Endothelial cell of umbilical vein (primary cell): ENCODE measurements around the gene SLC23A2. TPM values are rescaled to one million over a fixed set of nuclear protein-coding genes. Genes with fewer than 3 reads are reported as not detected.
"Not testable (repeated sequence)": the region's sequence is repeated elsewhere in the genome, so short reads cannot be mapped to it uniquely, and the experiment has no call there.

Experiments used
- BruUV-seq: library from RNA; stranded (reverse); fragments of 400-500 nt; replicated peaks from 2 replicates; lab custom pipeline; 2021; lab: Mats Ljungman, UMichigan
- CTCF ChIA-PET: fragments of 300-600, 350-600 bp; sonication (Branson Sonifier 250); formaldehyde crosslinking; loops from one replicate; lab custom pipeline; 2021; ENCODE audit warnings: antibody characterized with exemption, inconsistent platforms; lab: Charles Lee
- POLR2A ChIA-PET: fragments of 300-600, 350-600 bp; sonication (Branson Sonifier 250); formaldehyde crosslinking; loops from one replicate; lab custom pipeline; 2021; ENCODE audit warnings: antibody characterized with exemption, inconsistent platforms; lab: Charles Lee
- DNase-seq: peaks from one replicate; pipeline ENCODE4 v3.0.0-alpha.2; 2011; ENCODE audit warnings: low read depth, low spot score
- FAIRE-seq: peaks from 2 replicates; lab custom pipeline; 2011; peaks lifted over from hg19 to GRCh38; lab: Jason Lieb, UNC
- H2AFZ ChIP-seq: 2 replicates; pipeline ENCODE4 v1.6.0; 2012; ENCODE audit warnings: low read depth, low read length, control low read depth, inconsistent platforms
- H3K27ac ChIP-seq: 2 replicates; pipeline ENCODE4 v1.5.1; 2011; ENCODE audit warnings: low read depth, mild to moderate bottlenecking, control low read depth, low read length, moderate library complexity; ENCODE audit not compliant: insufficient read depth
- H3K27me3 ChIP-seq, 2 experiments: 2 replicates each; pipeline versions ENCODE4 v1.6.0 to v1.6.1; 2011; ENCODE audit warnings: low read length in 2 of 2, mixed read lengths in 1 of 2; ENCODE audit not compliant: control insufficient read depth in 2 of 2, insufficient read depth in 2 of 2
- H3K36me3 ChIP-seq, 2 experiments: 2 replicates in 1 of 2; 3 replicates in 1 of 2; pipeline ENCODE4 v1.5.1; 2011; ENCODE audit warnings: low read length in 2 of 2, mild to moderate bottlenecking in 1 of 2, moderate library complexity in 1 of 2; ENCODE audit not compliant: control insufficient read depth in 2 of 2, insufficient read depth in 2 of 2; ENCODE audit errors: extremely low read depth in 1 of 2
- H3K4me1 ChIP-seq: 3 replicates; pipeline ENCODE4 v1.5.1; 2011; ENCODE audit warnings: mild to moderate bottlenecking, low read length; ENCODE audit not compliant: control insufficient read depth, insufficient read depth; ENCODE audit errors: extremely low read depth
- H3K4me2 ChIP-seq: 2 replicates; pipeline ENCODE4 v1.6.1; 2011; ENCODE audit warnings: low read length, control low read depth, mixed read lengths; ENCODE audit not compliant: insufficient read depth
- H3K4me3 ChIP-seq, 3 experiments: fragments of 200-600 bp in 1 of 3; sonication (generic), shearing (Covaris generic) in 1 of 3; replicated peaks in 1 of 3; 2 replicates each; pipeline ENCODE4 v1.5.1; 2011 to 2016; ENCODE audit warnings: control low read depth in 3 of 3, low read length in 3 of 3, mild to moderate bottlenecking in 2 of 3, inconsistent platforms in 1 of 3, low read depth in 1 of 3, moderate library complexity in 1 of 3; ENCODE audit not compliant: insufficient read depth in 1 of 3
- H3K79me2 ChIP-seq: 2 replicates; pipeline ENCODE4 v1.6.0; 2012; ENCODE audit warnings: low read length, inconsistent platforms; ENCODE audit not compliant: control insufficient read depth, insufficient read depth
- H3K9ac ChIP-seq: replicated peaks from 2 replicates; pipeline ENCODE3; 2011; ENCODE audit warnings: low read length, control low read depth; ENCODE audit not compliant: insufficient read depth; ENCODE audit errors: extremely low read depth
- H3K9me1 ChIP-seq: replicated peaks from 3 replicates; pipeline ENCODE4 v1.6.0; 2011; ENCODE audit warnings: mild to moderate bottlenecking, low read length; ENCODE audit not compliant: control insufficient read depth, insufficient read depth; ENCODE audit errors: extremely low read depth
- H3K9me3 ChIP-seq: replicated peaks from 2 replicates; pipeline ENCODE4 v1.5.1; 2012; ENCODE audit warnings: low read length, inconsistent platforms; ENCODE audit not compliant: control insufficient read depth, insufficient read depth
- H4K20me1 ChIP-seq: replicated peaks from 2 replicates; pipeline ENCODE3; 2011; ENCODE audit warnings: mild to moderate bottlenecking, low read length; ENCODE audit not compliant: control insufficient read depth, insufficient read depth; ENCODE audit errors: extremely low read depth
- EZH2 ChIP-seq: IDR thresholded peaks from 2 replicates; pipeline ENCODE4 v1.6.1; 2012; ENCODE audit warnings: borderline replicate concordance, low read depth, mild to moderate bottlenecking, moderate library complexity, low read length, inconsistent platforms; ENCODE audit not compliant: severe bottlenecking
- FOS ChIP-seq: IDR thresholded peaks from 2 replicates; pipeline ENCODE4 v1.6.1; 2011; ENCODE audit warnings: mild to moderate bottlenecking, low read length, moderate library complexity, borderline replicate concordance; ENCODE audit not compliant: insufficient read depth
- GATA2 ChIP-seq: IDR thresholded peaks from 2 replicates; pipeline ENCODE4 v1.7.0; 2011; ENCODE audit warnings: low read depth, mild to moderate bottlenecking, moderate library complexity, mixed read lengths, low read length; ENCODE audit not compliant: insufficient read length, insufficient read depth
- JUN ChIP-seq: IDR thresholded peaks from 2 replicates; pipeline ENCODE4 v1.6.1; 2011; ENCODE audit warnings: borderline replicate concordance, low read depth; ENCODE audit not compliant: insufficient read length, insufficient read depth
- MYC ChIP-seq: IDR thresholded peaks from one replicate; pipeline ENCODE4 v1.6.1; 2011; ENCODE audit warnings: mild to moderate bottlenecking, low read depth, low read length
- POLR2A ChIP-seq: IDR thresholded peaks from 2 replicates; pipeline ENCODE4 v1.6.1; 2012; ENCODE audit warnings: low read depth, mild to moderate bottlenecking, control low read depth, low read length
- POLR2AphosphoS5 ChIP-seq: IDR thresholded peaks from 2 replicates; pipeline ENCODE4 v1.6.1; 2012; ENCODE audit warnings: low read depth, mild to moderate bottlenecking, control low read depth, low read length, moderate library complexity; ENCODE audit not compliant: insufficient read depth
- dilution Hi-C: fragments of 300-500 bp; cut with MboI; formaldehyde crosslinking; loops from one replicate; pipeline ENCODE4 v1.15.0; 2019; ENCODE audit warnings: low sequenced_read_pairs; ENCODE audit not compliant: extremely low pct_ligation_motif_present
- intact Hi-C: fragments of 100-400 bp; cut with micrococcal nuclease; formaldehyde crosslinking; loops from one replicate; pipeline ENCODE4 v1.10.0; 2022
- polyA plus RNA-seq, 4 experiments: library from polyadenylated mRNA; depleted of rRNA in 3 of 4; stranded (reverse) in 3 of 4; unstranded in 1 of 4; fragments of >200 nt; gene quantifications; 2 replicates each; pipeline versions ENCODE4 v1.2.1 to v1.2.3, GENCODE V29; 2011 to 2012; ENCODE audit warnings: missing spikeins in 1 of 4
- total RNA-seq: library from RNA; stranded (reverse); gene quantifications from 2 replicates; pipeline ENCODE4 v1.2.3, GENCODE V29; 2021
- TF ChIP-seq, protein P1 (sequence below): IDR thresholded peaks from 2 replicates; pipeline ENCODE4 v1.6.1; 2011; ENCODE audit not compliant: insufficient read depth, insufficient read length
- TF ChIP-seq, protein P2 (sequence below), 2 donors: IDR thresholded peaks; 1 replicate in 1 of 2; 2 replicates in 1 of 2; pipeline ENCODE4 v1.5.1; 2011; ENCODE audit warnings: low read length in 2 of 2, mild to moderate bottlenecking in 2 of 2, moderate library complexity in 2 of 2, control low read depth in 1 of 2, inconsistent platforms in 1 of 2, low read depth in 1 of 2; ENCODE audit not compliant: insufficient read depth in 1 of 2; ENCODE audit errors: extremely low read depth in 1 of 2

Gene SLC23A2
- total and polyA plus RNA-seq, 2 donors (not counting 3 experiments of a cell fraction or from before 2014, with no cell fraction given), result 24.4 to 24.5 TPM

DNA sequence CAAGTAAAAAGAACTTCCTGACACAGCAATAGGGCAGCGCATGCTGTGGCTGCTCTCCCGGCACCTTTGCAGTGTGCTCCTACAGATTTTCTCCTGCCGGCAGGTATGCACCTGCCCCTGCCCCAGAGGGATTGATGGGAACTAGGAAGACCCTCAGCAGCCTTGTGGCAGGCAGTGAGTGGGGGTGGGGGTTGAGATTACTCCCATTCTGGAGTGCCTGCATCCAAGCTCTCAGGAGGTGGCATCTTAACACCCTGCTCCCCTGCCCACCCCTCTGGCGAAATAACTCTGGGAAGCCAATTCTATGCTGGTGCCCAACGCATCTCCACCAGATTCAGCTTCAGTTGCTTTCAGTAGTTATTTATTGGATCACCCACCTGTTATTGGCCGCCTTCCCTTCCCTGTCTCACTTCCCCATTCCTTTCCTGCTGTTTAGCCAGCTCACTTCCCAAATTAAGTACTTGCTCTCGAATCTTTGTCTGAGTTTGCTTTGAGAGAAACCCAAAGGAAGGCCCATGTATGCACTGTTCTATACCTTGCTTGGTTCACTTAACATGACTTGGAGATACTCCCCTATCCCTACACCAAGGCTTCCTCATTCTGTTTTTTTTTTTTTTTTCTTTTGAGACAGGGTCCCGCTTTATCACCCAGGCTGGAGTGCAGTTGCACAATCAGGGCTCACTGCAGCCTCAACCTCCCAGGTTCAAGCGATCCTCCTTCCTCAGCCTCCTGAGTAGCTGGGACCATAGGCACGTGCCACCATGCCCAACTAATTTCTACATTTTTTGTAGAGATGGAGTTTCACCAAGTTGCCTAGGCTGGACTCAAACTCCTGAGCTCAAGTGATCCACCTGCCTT is 29.3 kb upstream of the SLC23A2 start:
- Histone ChIP-seq H3K79me2 (no peaks in the 10 kb centered on the region), H3K4me3 (no peak overlapping the region), H3K4me1 (no peaks in the 10 kb centered on the region), H3K9me1 (no peaks in the 10 kb centered on the region), H3K27ac (no peak overlapping the region), H3K36me3 (no peaks in the 10 kb centered on the region), H3K9me3 (no peaks in the 10 kb centered on the region), H3K4me2 (no peak overlapping the region), H3K9ac (no peak overlapping the region), H3K27me3 (peaks cover 0 to under 1% of the 10 kb centered on the region in 2 experiments), H2AFZ (no peak overlapping the region), H4K20me1 (no peaks in the 10 kb centered on the region)
- dilution Hi-C loops, result no loop called here
- intact Hi-C loops, result loop anchor here (1.0 kb wide), 1 partner anchor 23 kb away; no protein-coding TSS in a partner anchor
- no peak for TF ChIP-seq GATA2
- no peak for TF ChIP-seq POLR2AphosphoS5
- TF ChIP-seq EZH2, result no peak
- TF ChIP-seq JUN, result no peak
- TF ChIP-seq FOS, result no peak
- TF ChIP-seq, protein P1, sequence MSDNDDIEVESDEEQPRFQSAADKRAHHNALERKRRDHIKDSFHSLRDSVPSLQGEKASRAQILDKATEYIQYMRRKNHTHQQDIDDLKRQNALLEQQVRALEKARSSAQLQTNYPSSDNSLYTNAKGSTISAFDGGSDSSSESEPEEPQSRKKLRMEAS, result no peak
- TF ChIP-seq MYC, result no peak
- TF ChIP-seq, protein P2, sequence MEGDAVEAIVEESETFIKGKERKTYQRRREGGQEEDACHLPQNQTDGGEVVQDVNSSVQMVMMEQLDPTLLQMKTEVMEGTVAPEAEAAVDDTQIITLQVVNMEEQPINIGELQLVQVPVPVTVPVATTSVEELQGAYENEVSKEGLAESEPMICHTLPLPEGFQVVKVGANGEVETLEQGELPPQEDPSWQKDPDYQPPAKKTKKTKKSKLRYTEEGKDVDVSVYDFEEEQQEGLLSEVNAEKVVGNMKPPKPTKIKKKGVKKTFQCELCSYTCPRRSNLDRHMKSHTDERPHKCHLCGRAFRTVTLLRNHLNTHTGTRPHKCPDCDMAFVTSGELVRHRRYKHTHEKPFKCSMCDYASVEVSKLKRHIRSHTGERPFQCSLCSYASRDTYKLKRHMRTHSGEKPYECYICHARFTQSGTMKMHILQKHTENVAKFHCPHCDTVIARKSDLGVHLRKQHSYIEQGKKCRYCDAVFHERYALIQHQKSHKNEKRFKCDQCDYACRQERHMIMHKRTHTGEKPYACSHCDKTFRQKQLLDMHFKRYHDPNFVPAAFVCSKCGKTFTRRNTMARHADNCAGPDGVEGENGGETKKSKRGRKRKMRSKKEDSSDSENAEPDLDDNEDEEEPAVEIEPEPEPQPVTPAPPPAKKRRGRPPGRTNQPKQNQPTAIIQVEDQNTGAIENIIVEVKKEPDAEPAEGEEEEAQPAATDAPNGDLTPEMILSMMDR (IDR thresholded peaks at IDR 0.05; ENCODE audit: extremely low read depth in 1 of 2, insufficient read depth in 1 of 2, low read depth in 1 of 2, low read length in 2 of 2), result no peak
- TF ChIP-seq POLR2A, result no peak
- CTCF ChIA-PET, result interaction anchor here (0.7 to 1.5 kb wide), 2 partner anchors 71 to 263 kb away, joined by 4 to 5 read pairs; no protein-coding TSS in a partner anchor
- FAIRE-seq, result no peak
- no TSS peak for BruUV-seq
- POLR2A ChIA-PET, result no interaction called here
- DNase-seq, result no peak

DNA sequence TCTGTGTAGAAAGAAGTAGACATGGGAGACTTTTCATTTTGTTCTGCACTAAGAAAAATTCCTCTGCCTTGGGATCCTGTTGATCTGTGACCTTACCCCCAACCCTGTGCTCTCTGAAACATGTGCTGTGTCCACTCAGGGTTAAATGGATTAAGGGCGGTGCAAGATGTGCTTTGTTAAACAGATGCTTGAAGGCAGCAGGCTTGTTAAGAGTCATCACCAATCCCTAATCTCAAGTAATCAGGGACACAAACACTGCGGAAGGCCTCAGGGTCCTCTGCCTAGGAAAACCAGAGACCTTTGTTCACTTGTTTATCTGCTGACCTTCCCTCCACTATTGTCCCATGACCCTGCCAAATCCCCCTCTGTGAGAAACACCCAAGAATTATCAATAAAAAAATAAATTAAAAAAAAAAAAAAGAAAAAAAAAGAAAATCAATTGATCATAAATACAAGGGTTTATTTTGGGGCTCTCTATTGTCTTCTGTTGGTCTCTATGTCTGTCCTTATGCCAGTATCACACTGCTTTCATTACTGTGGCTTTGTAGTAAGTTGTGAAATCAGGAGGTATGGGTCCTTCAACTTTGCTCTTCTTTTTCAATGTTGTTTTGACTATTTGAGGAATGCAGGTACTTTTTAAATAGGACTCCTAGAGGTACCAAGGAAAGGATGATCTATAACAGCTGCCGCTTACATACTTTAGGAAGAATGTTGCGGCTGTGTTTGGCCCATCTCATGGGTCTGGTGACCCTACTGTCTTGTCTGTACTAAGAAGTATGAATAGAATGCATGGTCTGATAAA is 27.1 kb upstream of the SLC23A2 start:
- H2AFZ ChIP-seq, H3K9me1 ChIP-seq, H3K4me2 ChIP-seq, H3K27me3 ChIP-seq, CTCF ChIA-PET, POLR2A ChIA-PET, DNase-seq, H3K79me2 ChIP-seq, dilution Hi-C loops, H3K4me3 ChIP-seq, BruUV-seq, H4K20me1 ChIP-seq, FAIRE-seq, intact Hi-C loops, H3K36me3 ChIP-seq, H3K27ac ChIP-seq, H3K9ac ChIP-seq, H3K4me1 ChIP-seq, H3K9me3 ChIP-seq: not testable (repeated sequence)
